Ascending aorta (tissue), 2 donors: Measurements from ENCODE around the gene ULK4. TPM values are rescaled to one million over a fixed set of nuclear protein-coding genes. Genes with fewer than 3 reads are reported as not detected.

Source experiments
- DNase-seq, 2 donors: peaks; one replicate each; pipeline ENCODE4 v3.0.0-alpha.2; 2019; ENCODE audit warnings: low spot score in 2 of 2
- H3K27ac ChIP-seq, 2 donors: fragments of 200-600 bp; sonication (generic); one replicate each; pipeline ENCODE4 v1.5.1; 2016 to 2017; ENCODE audit warnings: mild to moderate bottlenecking in 1 of 2
- H3K27me3 ChIP-seq: fragments of 200-600 bp; sonication (generic); one replicate; pipeline ENCODE4 v1.5.1; 2017
- H3K36me3 ChIP-seq, 2 donors: fragments of 200-600 bp; sonication (generic); one replicate each; pipeline ENCODE4 v1.5.1; 2016
- H3K4me1 ChIP-seq, 2 donors: fragments of 200-600 bp; sonication (generic); one replicate each; pipeline ENCODE4 v1.5.1; 2016 to 2017; ENCODE audit warnings: mild to moderate bottlenecking in 1 of 2
- H3K4me3 ChIP-seq, 2 donors: fragments of 200-600 bp; sonication (generic); one replicate each; pipeline ENCODE4 v1.5.1; 2016 to 2017; ENCODE audit warnings: mild to moderate bottlenecking in 1 of 2
- H3K9me3 ChIP-seq, 2 donors: fragments of 200-600 bp; sonication (generic); one replicate each; pipeline ENCODE4 v1.5.1; 2016
- CTCF ChIP-seq, 3 experiments: fragments of 200-600 bp in 2 of 3; fragments of 450-650 bp in 1 of 3; sonication (generic) in 2 of 3; IDR thresholded peaks; one replicate each; pipeline ENCODE4 v1.5.1; 2016 to 2019; ENCODE audit warnings: antibody characterized with exemption in 3 of 3, mild to moderate bottlenecking in 1 of 3, moderate library complexity in 1 of 3
- intact Hi-C: fragments of 100-400 bp; cut with DNase I; formaldehyde crosslinking; loops from one replicate; pipeline ENCODE4 v1.15.1; 2023
- total RNA-seq: library from RNA; depleted of rRNA; stranded (reverse); fragments of >200 nt; gene quantifications from one replicate; pipeline ENCODE4 v1.1.0, GENCODE V29; 2016

The ULK4 gene
- total RNA-seq, 1 donor from 2014 or later: 4.2 TPM

- H3K4me3 ChIP-seq: no peak overlapping the region
- H3K4me1 ChIP-seq: no peaks in the 10 kb centered on the region
- intact Hi-C loops: no loop called here
- H3K27ac ChIP-seq: no peak overlapping the region
- TF ChIP-seq CTCF (IDR thresholded peaks at IDR 0.05): no peak
- H3K36me3 ChIP-seq: no peaks in the 10 kb centered on the region
- DNase-seq: no peak
- H3K9me3 ChIP-seq: no peaks in the 10 kb centered on the region
- H3K27me3 ChIP-seq: no peaks in the 10 kb centered on the region
These were observed 640.8 kb downstream of the ULK4 start for GRCh38 chr3:41320953-41321641.

DNA sequence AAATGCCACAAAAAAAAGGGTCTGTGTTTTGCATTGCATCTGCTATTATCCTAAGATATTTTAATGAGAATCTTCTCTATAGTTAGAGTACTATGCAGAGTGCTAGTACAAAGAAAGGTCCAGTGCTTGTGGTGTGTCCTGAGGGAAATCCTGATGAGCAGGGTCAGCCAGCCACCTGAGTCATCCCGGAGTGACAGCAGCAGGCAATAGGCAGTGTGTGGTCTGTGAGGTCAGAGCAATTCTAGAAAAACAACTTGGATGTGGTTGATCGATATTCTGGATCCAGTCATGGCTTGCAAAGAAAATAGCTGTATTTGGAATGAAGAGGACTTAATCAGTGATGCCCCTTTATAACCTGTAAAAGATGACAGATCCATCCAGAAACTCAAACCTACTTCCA is 643.4 kb downstream of the ULK4 start:
- DNase-seq: no peak
- Histone ChIP-seq H3K9me3 (no peaks in the 10 kb centered on the region), H3K27me3 (no peaks in the 10 kb centered on the region), H3K27ac (no peak overlapping the region), H3K36me3 (no peaks in the 10 kb centered on the region), H3K4me1 (no peaks in the 10 kb centered on the region), H3K4me3 (no peak overlapping the region)
- no peak for TF ChIP-seq CTCF (IDR thresholded peaks at IDR 0.05)
- intact Hi-C loops: no loop called here

- Histone ChIP-seq H3K4me1 (no peaks in the 10 kb centered on the region), H3K27me3 (no peaks in the 10 kb centered on the region), H3K27ac (no peak overlapping the region), H3K36me3 (no peaks in the 10 kb centered on the region), H3K9me3 (no peaks in the 10 kb centered on the region), H3K4me3 (no peak overlapping the region)
- no peak for TF ChIP-seq CTCF (IDR thresholded peaks at IDR 0.05)
- intact Hi-C loops: no loop called here
- no peak for DNase-seq
These were observed 644.2 kb downstream of the ULK4 start for GRCh38 chr3:41317718-41318117.

DNA sequence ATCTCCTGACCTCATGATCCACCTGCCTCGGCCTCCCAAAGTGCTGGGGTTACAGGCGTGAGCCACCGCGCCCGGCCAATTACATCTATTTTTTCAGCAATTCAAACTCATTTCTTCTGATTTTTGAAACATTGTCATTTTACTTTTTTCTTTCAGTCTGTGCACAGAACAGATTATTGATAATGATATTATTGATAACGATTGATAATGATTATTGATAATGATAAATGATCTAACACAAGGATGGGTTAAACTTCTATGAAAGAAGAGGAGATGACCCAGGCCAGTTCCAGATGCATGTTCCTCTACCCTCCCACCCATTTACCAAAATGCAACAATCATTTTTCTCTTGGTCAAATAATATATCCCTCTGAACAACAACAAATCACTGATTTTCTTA is 644.6 kb downstream of the ULK4 start:
- Histone ChIP-seq H3K36me3 (no peaks in the 10 kb centered on the region), H3K27me3 (no peaks in the 10 kb centered on the region), H3K9me3 (no peaks in the 10 kb centered on the region), H3K4me3 (no peak overlapping the region), H3K27ac (no peak overlapping the region), H3K4me1 (no peaks in the 10 kb centered on the region)
- no peak for TF ChIP-seq CTCF (IDR thresholded peaks at IDR 0.05)
- intact Hi-C loops: no loop called here
- DNase-seq: no peak

- H3K27ac ChIP-seq: no peak overlapping the region
- intact Hi-C loops: no loop called here
- DNase-seq: no peak
- H3K27me3 ChIP-seq: no peaks in the 10 kb centered on the region
- no peak for TF ChIP-seq CTCF (IDR thresholded peaks at IDR 0.05)
- H3K4me3 ChIP-seq: no peak overlapping the region
- H3K4me1 ChIP-seq: no peaks in the 10 kb centered on the region
- no peaks in the 10 kb centered on the region for H3K36me3 ChIP-seq
- H3K9me3 ChIP-seq: no peaks in the 10 kb centered on the region
These were observed 646.8 kb downstream of the ULK4 start for GRCh38 chr3:41315126-41315525.

- Histone ChIP-seq H3K36me3 (no peaks in the 10 kb centered on the region), H3K4me3 (no peak overlapping the region), H3K4me1 (no peaks in the 10 kb centered on the region), H3K27me3 (no peaks in the 10 kb centered on the region), H3K9me3 (no peaks in the 10 kb centered on the region), H3K27ac (no peak overlapping the region)
- no peak for DNase-seq
- TF ChIP-seq CTCF (IDR thresholded peaks at IDR 0.05): no peak
- intact Hi-C loops: no loop called here
These were observed 653.8 kb downstream of the ULK4 start for GRCh38 chr3:41308119-41308518.
